MG63 (cell line): ENCODE measurements around the gene HTATIP2. TPM values are rescaled to one million over a fixed set of nuclear protein-coding genes. Genes with fewer than 3 reads are reported as not detected.

Experiments
- DNase-seq: peaks from one replicate; pipeline ENCODE4 v3.0.0-alpha.2; 2020
- H3K27me3 ChIP-seq: fragments of 250-450 bp; sonication (Bioruptor Pico); 2 replicates; pipeline ENCODE4 v1.5.1; 2020; ENCODE audit warnings: mild to moderate bottlenecking, moderate library complexity
- H3K36me3 ChIP-seq: fragments of 250-450 bp; sonication (Bioruptor Pico); 2 replicates; pipeline ENCODE4 v1.5.1; 2020; ENCODE audit warnings: mild to moderate bottlenecking, moderate library complexity
- H3K4me3 ChIP-seq: fragments of 250-450 bp; sonication (Bioruptor Pico); 2 replicates; pipeline ENCODE4 v1.5.1; 2020; ENCODE audit warnings: mild to moderate bottlenecking, moderate library complexity
- H3K9me3 ChIP-seq: fragments of 250-450 bp; sonication (Bioruptor Pico); 2 replicates; pipeline ENCODE4 v1.5.1; 2020; ENCODE audit warnings: mild to moderate bottlenecking, moderate library complexity
- total RNA-seq: library from RNA; depleted of rRNA; stranded (reverse); fragments of >200 nt; shearing (Covaris generic); gene quantifications from 2 replicates; pipeline ENCODE4 v1.2.3, GENCODE V29; 2014; ENCODE audit warnings: low replicate concordance; rRNA removed

HTATIP2 gene
- total RNA-seq, result 0.36 and 2.6 TPM in 2 replicates

GRCh38 chr11:20363500-20364340 is at the start of gene HTATIP2:
HTATIP2 (plus strand) TSS chr11:20363714; CDS start chr11:20364238, 524 bp downstream.
- H3K36me3 ChIP-seq, result no peaks in the 10 kb centered on the region
- no peak for DNase-seq
- H3K9me3 ChIP-seq, result no peaks in the 10 kb centered on the region
- no peak within 1 kb of the TSS for H3K4me3 ChIP-seq
- H3K27me3 ChIP-seq, result no peaks in the 10 kb centered on the region

GRCh38 chr11:20315800-20316199 is 47.7 kb upstream of the HTATIP2 start:
- H3K27me3 ChIP-seq, result no peaks in the 10 kb centered on the region
- H3K4me3 ChIP-seq, result no peak overlapping the region
- H3K9me3 ChIP-seq, result no peaks in the 10 kb centered on the region
- H3K36me3 ChIP-seq, result no peaks in the 10 kb centered on the region
- no peak for DNase-seq

GRCh38 chr11:20321177-20321576 is 42.3 kb upstream of the HTATIP2 start:
- no peaks in the 10 kb centered on the region for H3K36me3 ChIP-seq
- H3K9me3 ChIP-seq, result no peaks in the 10 kb centered on the region
- no peaks in the 10 kb centered on the region for H3K27me3 ChIP-seq
- no peak overlapping the region for H3K4me3 ChIP-seq
- no peak for DNase-seq

GRCh38 chr11:20327377-20327935 is 36.1 kb upstream of the HTATIP2 start:
- H3K4me3 ChIP-seq, result no peak overlapping the region
- DNase-seq, result no peak
- H3K9me3 ChIP-seq, result no peaks in the 10 kb centered on the region
- H3K36me3 ChIP-seq, result no peaks in the 10 kb centered on the region
- H3K27me3 ChIP-seq, result no peaks in the 10 kb centered on the region

GRCh38 chr11:20336056-20336455 is 27.5 kb upstream of the HTATIP2 start:
- no peak for DNase-seq
- no peaks in the 10 kb centered on the region for H3K9me3 ChIP-seq
- no peaks in the 10 kb centered on the region for H3K36me3 ChIP-seq
- H3K27me3 ChIP-seq, result no peaks in the 10 kb centered on the region
- H3K4me3 ChIP-seq, result no peak overlapping the region

- H3K27me3 ChIP-seq, result no peaks in the 10 kb centered on the region
- H3K4me3 ChIP-seq, result no peak overlapping the region
- H3K9me3 ChIP-seq, result no peaks in the 10 kb centered on the region
- H3K36me3 ChIP-seq, result no peaks in the 10 kb centered on the region
- no peak for DNase-seq
Observed at GRCh38 chr11:20337526-20338154, 25.9 kb upstream of the HTATIP2 start.

- Histone ChIP-seq H3K36me3 (no peaks in the 10 kb centered on the region), H3K27me3 (peaks cover 2% of the 10 kb centered on the region; the same call in 1 of the 2 replicates), H3K4me3 (no peak overlapping the region), H3K9me3 (no peaks in the 10 kb centered on the region)
- DNase-seq, result no peak
Observed at GRCh38 chr11:20342347-20343141, 21.0 kb upstream of the HTATIP2 start.

GRCh38 chr11:20351136-20351535 is 12.4 kb upstream of the HTATIP2 start:
- no peak overlapping the region for H3K4me3 ChIP-seq
- no peaks in the 10 kb centered on the region for H3K9me3 ChIP-seq
- no peaks in the 10 kb centered on the region for H3K36me3 ChIP-seq
- DNase-seq, result no peak
- H3K27me3 ChIP-seq, result no peaks in the 10 kb centered on the region; the same call in 1 of the 2 replicates

GRCh38 chr11:20351751-20352262 is 11.7 kb upstream of the HTATIP2 start:
- no peak for DNase-seq
- Histone ChIP-seq H3K27me3 (no peaks in the 10 kb centered on the region; the same call in 1 of the 2 replicates), H3K36me3 (no peaks in the 10 kb centered on the region), H3K9me3 (no peaks in the 10 kb centered on the region), H3K4me3 (no peak overlapping the region)

- no peaks in the 10 kb centered on the region; the same call in 1 of the 2 replicates for H3K27me3 ChIP-seq
- no peak overlapping the region for H3K4me3 ChIP-seq
- H3K36me3 ChIP-seq, result no peaks in the 10 kb centered on the region
- no peak for DNase-seq
- H3K9me3 ChIP-seq, result no peaks in the 10 kb centered on the region
Observed at GRCh38 chr11:20353829-20354434, 9.6 kb upstream of the HTATIP2 start.

GRCh38 chr11:20355221-20356219 is 8.0 kb upstream of the HTATIP2 start:
- H3K9me3 ChIP-seq, result no peaks in the 10 kb centered on the region
- peak; percentile 21 for DNase-seq
- no peak overlapping the region for H3K4me3 ChIP-seq
- H3K27me3 ChIP-seq, result no peaks in the 10 kb centered on the region
- no peaks in the 10 kb centered on the region for H3K36me3 ChIP-seq

GRCh38 chr11:20357150-20357549 is 6.4 kb upstream of the HTATIP2 start:
- H3K9me3 ChIP-seq, result no peaks in the 10 kb centered on the region
- H3K36me3 ChIP-seq, result no peaks in the 10 kb centered on the region
- no peak overlapping the region for H3K4me3 ChIP-seq
- no peak for DNase-seq
- H3K27me3 ChIP-seq, result no peaks in the 10 kb centered on the region

- no peak for DNase-seq
- no peak overlapping the region for H3K4me3 ChIP-seq
- no peaks in the 10 kb centered on the region for H3K9me3 ChIP-seq
- H3K27me3 ChIP-seq, result no peaks in the 10 kb centered on the region
- H3K36me3 ChIP-seq, result no peaks in the 10 kb centered on the region
Observed at GRCh38 chr11:20360650-20361049, 2.9 kb upstream of the HTATIP2 start.

GRCh38 chr11:20362481-20362880 is 1.0 kb upstream of the HTATIP2 start:
- H3K4me3 ChIP-seq, result no peak overlapping the region
- no peaks in the 10 kb centered on the region for H3K36me3 ChIP-seq
- no peak for DNase-seq
- H3K27me3 ChIP-seq, result no peaks in the 10 kb centered on the region
- H3K9me3 ChIP-seq, result no peaks in the 10 kb centered on the region

GRCh38 chr11:20363149-20363499 is 390 bp upstream of the HTATIP2 start:
- no peak overlapping the region for H3K4me3 ChIP-seq
- DNase-seq, result no peak

More at GRCh38 chr11:20363149-20363499, 390 bp upstream of the HTATIP2 start:
- no peaks in the 10 kb centered on the region for H3K36me3 ChIP-seq
- no peaks in the 10 kb centered on the region for H3K9me3 ChIP-seq
- no peaks in the 10 kb centered on the region for H3K27me3 ChIP-seq
